Measurements from ENCODE around the gene LRSAM1.
"Not testable (repeated sequence)": the region's sequence is repeated elsewhere in the genome, so short reads cannot be mapped to it uniquely, and the experiment has no call there.

LRSAM1 gene

DNA sequence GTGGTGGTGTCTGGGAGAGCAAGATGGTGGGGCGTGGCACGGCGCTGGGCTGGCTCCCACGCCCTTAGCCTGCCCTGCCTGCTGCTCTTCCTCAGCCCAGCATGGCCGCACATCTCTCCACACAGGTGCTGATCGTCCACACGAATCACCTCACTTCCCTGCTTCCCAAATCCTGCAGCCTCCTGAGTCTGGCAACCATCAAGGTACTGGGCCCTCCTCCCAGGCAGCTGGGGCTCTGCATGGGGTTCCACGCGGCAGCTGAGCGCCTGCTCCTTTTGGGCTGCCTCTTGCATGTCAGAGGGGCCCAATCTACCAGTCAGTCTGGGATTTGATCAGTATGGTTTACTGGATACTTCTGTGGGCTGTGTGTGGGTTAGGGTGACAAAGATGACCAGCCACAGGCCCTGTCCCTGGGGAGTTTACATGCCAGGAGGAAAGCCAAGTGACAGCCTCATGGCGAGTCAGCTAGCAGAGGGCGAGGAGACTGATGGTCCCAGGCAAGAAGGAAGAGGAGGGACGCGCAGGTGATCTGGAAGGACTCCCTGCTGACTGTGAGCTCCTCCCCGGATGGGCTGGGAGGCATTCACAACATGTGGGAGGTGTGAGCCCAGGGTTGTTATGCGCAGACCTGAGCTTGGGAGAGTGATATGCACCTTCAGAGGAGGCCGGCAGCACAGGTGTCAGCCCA is 6.0 kb downstream of the LRSAM1 start:
- DNase-seq (ENCODE audit: low read depth in 2 of 2), result no peak

DNA sequence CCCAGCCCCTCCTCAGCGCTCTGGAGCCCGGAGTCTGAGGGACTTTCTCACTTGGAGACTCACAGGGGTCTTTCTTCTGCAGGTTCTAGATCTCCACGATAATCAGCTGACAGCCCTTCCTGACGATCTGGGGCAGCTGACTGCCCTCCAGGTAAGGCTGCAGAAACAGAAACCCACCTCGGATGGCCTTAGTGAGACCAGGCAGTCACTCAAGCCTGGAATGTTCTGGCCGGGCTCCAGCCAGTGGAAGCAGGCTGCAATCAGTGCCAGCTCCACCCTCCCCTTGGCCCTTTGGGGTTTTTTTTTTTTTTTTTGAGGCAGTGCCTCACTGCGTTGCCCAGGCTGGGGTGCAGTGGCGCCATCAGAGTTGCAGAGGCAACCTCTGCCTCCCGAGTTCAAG is 7.6 kb downstream of the LRSAM1 start:
- no peak for DNase-seq (ENCODE audit: low read depth in 2 of 2)

DNA sequence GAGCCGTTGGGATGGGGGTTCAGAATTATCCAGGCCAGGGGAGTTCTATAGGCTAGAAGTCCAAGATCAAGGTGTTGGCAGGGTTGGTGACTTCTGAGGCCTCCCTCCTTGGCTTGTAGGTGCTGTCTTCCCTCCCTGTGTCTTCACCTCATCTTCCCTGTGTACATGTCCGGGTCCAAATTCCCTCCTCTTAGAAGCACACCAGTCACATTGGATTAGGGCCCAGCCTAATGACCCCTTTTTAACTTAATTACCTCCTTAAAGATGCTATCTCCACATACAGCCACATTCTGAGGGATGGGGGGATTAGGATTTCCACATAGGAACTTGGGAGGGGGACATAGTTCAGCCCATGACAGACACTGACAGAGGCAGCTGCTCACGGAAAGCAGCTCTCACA is 12.1 kb downstream of the LRSAM1 start:
- DNase-seq (ENCODE audit: low read depth in 2 of 2), result no peak

DNA sequence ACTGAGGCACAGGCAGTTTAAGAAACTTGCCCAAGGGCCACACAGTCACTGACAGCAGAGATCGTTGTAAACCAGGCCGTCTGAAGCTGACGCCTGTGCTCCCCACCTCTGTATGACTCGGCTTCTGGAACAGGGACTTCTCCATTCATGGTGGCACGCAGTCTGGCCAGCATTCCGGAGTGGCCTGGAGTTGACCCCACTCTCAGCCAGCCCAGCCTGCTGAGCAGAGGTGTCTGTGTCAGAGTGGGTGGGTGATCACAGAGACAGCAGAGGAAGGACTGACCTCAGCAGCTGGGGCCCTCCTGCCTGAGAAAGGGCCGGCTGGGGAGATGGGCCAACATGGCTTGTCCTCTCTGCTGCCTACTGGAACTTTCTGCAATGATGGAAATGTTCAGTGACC is 12.6 kb downstream of the LRSAM1 start:
- DNase-seq (ENCODE audit: low read depth in 2 of 2), result no peak

DNA sequence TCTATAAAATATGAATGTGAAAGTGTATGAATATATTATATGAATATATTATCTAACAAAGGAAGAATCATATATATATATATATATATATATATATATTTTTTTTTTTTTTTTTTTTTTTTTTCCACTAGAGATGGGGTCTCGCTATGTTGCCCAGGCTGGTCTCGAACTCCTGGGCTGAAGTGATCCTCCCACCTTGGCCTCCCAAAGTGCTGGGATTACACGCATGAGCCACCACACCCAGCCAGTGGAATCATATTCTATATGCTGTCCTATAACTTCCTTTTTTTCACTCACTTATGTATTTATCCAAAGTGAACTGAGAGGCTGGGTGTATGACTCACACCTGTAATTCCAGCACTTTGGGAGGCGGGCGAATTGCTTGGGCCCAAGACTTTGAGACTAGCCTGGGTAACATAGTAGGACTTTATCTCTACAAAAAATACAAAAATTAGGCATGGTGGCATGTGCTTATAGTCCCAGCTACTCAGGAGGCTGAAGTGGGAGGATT is 15.2 kb downstream of the LRSAM1 start:
- not testable (repeated sequence) for DNase-seq (ENCODE audit: low read depth in 2 of 2)

DNA sequence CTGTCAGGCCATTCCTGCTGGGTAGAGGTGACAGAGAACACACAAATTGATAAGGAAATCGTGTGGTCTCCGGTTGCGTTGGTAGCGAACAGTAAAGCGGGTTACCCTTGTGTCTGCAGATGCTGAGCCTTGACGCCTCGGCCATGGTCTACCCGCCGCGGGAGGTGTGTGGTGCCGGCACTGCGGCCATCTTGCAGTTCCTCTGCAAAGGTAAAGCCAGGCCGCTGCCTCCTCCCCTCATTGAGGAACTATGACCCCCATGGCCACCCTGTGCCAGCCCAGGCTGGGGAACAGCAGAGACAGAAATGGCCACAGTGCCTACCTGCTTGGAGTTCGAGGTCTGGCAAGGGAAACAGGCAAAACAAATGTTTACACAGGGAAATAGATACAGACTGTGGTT is 16.3 kb downstream of the LRSAM1 start:
- no peak for DNase-seq (ENCODE audit: low read depth in 2 of 2)

DNA sequence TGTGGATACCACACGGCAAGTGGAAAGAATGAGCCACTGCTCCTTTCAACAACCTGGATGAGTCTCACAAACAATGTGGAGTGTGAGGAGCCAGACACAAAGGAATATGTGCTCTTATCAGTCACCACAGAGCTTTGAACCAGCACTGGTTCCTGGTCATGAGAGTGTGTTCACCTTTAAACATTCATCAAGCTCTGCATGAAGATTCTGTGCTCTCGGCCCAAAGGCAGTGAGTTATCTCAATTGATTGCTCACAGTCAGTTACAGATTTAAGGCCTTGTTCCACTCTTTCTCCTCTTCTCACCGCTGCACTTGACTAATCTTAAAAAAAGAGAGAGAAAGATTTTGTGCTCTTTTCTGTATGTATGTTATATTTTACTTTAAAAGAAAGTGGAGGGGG is 19.4 kb downstream of the LRSAM1 start:
- DNase-seq (ENCODE audit: low read depth in 2 of 2), result no peak

DNA sequence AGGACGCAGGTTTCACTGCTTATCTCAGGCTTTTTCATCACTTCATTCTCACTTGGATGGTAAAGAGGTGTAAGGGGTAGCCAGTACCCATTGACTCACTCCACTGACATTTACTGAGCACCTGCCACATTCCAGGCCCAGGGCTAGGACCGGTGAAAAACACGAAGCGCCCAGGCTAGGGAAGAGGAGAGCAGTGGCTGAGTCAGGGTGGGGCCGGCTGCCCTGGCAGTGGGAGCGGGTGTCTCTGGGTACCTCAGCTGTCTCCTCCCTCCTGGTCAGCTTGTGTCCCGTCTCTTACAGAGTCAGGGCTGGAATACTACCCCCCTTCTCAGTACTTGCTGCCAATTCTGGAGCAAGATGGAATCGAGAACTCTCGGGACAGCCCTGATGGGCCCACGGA is 22.2 kb downstream of the LRSAM1 start:
- DNase-seq (ENCODE audit: low read depth in 2 of 2), result no peak

DNA sequence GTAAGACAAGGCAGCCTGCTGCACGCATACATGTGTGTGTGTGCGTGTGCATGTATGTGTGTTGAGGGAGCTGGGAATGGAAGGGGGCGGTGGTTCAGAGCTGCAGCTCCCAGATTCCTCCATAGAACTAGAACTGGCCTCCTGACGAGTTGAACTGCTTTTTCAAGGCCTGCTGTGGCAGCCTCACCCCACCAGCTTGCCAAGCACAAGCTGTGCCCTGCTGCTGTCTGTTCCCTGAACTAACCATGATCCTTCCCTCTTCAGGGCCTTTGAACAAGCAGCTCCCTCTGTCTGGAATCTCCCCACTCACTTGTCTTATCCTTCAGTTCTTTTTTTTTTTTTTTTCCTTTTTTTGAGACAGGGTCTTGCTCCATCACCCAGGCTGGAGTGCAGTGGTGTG is 22.6 kb downstream of the LRSAM1 start:
- no peak for DNase-seq (ENCODE audit: low read depth in 2 of 2)

DNA sequence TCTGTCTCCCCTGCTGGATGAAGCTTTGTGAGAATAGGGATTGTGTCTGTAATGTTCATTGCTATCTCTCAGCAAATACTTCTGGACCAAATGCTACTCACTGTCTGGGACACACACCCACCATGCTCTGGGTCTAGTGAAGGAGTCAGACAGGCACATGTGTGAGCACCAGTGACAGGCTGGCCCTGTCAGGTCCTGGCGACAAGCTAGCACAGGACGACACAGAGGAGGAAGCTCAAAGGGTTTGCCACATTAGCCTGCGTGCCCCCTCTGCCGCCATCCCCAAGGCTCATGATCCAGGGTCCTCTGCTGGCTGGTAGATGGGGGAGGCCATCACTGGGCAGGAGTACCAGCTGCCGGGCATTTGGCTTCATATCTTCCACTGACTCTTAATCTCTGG is 23.3 kb downstream of the LRSAM1 start:
- DNase-seq (ENCODE audit: low read depth in 2 of 2), result no peak

DNA sequence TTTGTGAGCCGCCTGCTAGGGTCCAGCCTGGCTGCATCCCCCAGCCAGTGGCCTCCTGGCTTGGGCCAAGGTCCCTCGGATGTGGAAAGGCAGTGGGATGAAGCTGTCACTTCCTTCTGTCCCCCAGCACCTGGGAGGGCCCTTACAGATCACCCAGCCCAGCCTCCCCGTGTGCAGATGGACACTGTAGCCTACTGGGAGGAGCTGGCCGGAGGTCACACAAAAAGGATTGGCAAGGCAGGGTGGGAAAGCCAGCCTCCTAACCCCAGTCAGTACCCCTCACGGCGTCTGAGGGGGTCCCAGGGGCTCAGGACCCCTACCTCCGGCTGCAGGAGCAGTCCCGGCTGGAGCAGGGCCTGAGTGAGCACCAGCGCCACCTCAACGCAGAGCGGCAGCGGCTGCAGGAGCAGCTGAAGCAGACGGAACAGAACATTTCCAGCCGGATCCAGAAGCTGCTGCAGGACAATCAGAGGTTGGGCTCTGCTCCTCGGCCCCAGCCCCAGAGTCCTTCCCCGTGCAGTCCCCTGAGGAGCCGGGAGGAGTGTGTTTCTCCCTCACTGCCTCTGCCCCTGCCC is 28.3 kb downstream of the LRSAM1 start:
- no peak for DNase-seq (ENCODE audit: low read depth in 2 of 2)

DNA sequence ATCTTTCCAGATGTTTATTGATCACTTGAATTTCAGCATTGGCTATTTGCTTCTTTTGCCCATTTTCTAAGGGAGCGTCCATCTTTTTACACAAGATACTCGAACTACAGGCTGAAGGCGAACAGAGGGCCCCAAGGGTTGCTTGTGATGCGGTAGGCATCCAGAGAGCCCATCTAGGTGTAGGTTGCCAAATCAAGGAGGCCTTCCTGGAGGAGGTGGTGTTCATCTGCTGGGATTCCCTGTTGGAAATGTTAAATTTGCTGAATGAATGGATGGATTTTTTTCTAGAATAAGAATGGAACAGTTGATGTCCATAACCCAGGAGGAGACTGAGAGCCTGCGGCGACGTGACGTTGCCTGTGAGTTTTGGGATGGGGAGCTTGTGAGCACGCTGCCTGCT is 31.4 kb downstream of the LRSAM1 start:
- no peak for DNase-seq (ENCODE audit: low read depth in 2 of 2)

DNA sequence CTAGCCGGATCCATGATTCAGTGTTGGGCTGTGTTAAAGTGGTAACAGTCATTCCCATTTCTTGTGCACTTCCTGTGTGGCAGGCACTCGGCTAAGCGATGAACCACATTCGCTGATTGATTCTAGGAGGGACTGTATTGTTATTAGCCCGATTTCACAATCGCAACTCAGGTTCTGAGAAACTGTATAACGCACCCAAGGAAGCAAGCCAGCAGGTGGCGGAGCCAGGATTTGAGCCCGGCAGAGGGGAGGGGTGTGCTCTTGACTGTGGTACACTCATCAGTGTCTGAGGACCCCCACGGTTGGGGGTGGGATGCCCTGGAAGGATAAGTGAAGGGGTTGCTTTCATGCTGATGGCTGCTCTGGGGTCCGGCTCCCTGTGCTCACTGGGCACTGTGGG is 34.7 kb downstream of the LRSAM1 start:
- no peak for DNase-seq (ENCODE audit: low read depth in 2 of 2)

DNA sequence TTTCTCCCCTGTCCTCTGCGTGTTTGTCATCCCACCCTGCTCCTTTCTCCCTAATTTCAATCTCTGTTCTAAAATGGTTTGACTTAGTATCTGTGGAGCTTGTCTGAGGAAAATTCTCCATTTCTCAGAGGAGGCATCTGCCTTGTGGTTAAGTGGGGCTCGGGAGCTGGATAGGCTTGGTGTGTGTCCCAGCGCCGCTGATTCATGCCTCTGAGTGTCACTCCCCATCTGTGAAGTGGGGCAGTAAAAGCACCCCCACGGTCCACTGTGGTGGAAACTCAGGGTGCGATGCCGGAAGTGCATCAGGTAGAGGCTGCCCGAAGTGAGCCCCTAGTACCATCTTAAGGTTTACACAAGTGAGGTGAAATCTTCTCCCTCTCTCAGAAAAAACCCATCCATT is 37.6 kb downstream of the LRSAM1 start:
- no peak for DNase-seq (ENCODE audit: low read depth in 2 of 2)

DNA sequence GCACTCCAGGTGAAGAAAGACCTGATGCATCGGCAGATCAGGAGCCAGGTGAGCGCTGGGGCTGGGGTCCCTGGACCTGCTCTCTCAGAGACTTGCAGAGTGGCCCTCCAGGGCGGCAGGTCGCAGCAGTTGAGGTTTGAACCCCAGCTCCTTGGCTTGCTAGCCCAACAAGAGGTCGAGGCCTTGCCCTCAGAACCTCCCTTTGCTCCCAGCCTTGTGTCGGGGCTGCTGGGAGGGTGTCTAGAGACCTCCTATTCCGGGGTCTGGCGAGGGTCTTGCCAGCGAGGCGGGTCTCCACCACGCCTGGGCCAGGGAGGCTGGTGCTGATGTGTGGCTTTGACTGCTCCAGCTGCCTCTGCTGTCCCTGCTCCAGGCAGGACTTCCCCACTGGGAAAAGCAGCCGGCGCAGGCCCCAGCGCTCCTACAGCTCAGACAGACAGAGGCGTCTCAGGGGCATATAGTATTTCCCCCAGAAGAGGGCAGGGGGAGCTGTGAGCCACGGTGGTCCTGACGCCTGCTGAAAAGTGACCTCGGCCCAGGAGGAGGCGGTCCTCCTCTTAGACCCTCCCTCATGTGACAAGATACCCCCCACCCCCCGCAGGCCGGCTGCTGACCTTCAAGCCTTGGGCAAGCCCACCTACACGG is 38.3 kb downstream of the LRSAM1 start:
- no peak for DNase-seq (ENCODE audit: low read depth in 2 of 2)

DNA sequence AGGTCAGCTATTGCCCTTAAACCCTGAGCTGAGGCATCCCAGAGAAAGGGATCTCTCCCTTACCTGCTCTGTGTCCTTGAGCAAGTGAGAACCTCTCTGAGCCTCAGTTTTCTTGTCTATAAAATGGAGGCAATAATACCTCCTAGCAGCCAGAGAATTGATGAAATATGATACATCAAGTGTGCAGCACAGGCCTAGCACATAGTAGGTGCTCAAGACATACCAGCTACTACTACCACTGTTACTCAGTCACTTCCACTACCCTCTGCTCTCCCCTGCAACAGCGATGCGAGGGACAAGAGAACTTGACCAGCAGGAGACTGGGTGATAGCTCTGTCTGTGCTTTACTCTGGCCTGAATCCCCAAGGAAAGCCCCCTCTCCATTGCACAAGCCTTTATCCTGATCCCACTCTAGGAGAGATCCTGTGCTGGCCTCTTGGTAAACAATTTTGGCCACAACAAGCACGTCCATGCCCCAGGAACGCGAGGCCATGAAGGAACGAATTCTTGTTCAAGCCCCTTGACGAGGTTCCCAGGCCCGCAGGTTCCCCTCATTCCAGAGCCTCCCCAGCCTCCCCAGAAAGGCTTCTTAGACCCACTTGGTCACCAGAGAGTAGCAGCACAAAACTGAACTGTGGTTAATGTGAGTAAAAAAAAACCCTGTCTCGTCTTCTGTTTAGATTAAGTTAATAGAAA is 39.4 kb downstream of the LRSAM1 start:
- no peak for DNase-seq (ENCODE audit: low read depth in 2 of 2)

DNA sequence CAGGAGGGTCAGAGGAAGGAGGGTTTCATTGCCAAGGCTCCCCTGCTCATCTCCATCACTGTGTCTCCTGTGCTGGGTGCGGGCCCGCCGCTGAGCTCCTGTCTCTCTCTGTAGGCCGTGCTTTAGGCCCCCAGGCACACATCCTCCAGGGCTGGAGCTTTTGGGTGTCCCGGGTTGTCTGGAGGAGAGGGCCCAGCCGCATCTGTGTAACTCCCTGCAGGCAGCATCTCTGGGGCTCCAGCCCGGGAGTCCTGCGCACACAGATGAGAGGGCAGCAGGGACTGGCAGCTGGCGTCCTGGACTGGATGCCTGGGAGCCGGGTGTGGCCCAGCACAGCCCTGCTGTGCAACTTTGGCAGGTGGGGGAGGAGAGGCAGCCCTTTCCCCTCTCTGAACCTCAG is 40.2 kb downstream of the LRSAM1 start:
- no peak for DNase-seq (ENCODE audit: low read depth in 2 of 2)

DNA sequence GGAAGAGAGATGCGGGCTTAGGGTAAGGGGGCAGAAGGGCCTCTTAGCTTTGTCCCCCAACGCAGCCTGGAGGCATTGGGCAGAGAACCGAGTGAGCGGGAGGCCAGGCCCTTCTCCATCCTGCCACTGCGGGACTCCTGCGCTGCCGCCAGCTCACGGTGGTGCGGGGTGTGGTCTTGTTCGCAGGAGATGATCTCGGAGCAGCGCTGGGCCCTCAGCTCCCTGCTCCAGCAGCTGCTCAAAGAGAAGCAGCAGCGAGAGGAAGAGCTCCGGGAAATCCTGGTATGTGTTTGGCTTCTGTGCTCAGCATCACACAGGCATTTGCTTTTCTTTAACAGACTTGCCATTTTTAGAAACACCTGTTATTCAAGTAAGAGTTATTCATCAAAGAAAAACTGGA is 41.3 kb downstream of the LRSAM1 start:
- no peak for DNase-seq (ENCODE audit: low read depth in 2 of 2)

DNA sequence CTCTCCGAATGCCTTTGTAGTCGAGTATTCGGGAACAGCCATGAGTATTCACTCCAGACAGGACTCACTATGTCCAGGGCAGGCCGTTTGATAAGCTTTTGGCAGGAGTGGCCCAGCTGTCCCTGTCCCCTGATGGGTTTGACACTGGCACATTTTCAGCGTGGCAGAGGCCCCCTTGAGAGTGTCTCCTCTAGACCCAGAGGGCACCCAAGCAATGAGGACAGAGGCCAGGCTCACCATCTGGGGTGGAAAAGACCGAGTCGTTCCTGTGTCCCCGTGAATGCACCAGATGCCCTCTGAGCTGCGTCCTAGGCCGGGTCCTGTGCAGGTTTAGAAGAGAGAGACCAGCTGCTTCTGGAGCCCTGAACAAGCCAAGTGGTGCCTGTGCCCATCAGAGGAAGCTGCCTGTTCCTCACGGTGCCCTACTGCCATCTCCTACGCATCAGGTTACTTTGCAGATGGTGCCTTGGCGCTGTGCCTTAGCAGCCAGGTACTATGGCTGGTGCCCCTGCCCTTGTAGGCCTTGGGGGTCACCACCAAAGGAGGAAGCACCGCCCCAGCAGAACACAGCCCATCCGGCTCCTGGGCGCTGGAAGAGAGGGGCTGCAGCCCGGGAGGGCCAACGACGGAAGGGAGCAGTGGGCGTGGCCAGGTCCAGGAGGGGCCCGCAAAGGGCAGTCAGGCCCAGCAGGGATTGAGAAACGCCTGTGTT is 42.4 kb downstream of the LRSAM1 start:
- no peak for DNase-seq (ENCODE audit: low read depth in 2 of 2)

DNA sequence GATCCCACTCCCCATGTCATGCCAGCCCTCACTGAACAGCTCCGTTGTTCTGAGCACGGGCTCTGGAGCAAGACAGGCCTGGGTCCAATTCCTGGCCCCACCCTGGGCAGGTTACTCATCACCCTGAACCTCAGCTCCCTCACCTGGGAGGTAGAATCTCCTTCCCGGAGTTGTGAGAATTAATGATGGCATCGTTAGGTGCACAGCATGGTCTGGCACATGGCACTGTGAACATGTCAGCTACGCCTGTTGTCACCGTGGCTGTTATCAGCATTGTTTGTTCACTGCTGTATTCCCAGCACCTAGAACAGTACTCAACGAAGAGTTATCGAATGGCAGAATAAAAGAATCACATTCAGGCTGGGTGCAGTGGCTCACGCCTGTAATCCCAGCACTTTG is 43.0 kb downstream of the LRSAM1 start:
- DNase-seq (ENCODE audit: low read depth in 2 of 2), result no peak

DNA sequence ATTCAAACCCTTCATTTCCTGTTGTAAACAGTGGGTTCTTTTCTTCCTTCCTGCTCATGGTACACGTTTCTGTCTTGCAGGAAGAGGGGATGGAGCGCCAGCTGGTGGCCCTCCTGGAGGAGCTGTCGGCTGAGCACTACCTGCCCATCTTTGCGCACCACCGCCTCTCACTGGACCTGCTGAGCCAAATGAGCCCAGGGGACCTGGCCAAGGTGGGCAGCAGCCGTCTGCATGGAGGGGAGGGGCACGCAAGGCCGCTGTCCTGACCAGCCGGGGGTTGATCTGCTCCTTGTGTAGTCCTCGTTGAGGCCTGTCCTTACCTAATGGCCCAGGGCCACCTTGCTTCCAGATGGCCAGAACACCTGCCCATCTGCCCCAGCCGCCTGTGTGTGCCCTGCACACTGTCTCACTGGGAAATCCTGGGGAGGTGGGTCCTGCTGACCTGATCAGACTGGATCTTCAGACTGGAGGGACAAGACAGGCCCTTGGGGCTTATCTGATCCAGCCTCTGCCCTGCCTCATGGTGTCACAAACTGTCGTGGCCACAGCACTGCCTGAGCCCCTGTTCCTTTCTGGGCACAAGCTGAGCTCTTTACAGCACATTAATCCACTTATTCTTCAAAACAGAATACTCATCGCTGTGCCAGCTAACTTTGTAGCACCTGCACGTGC is 44.7 kb downstream of the LRSAM1 start:
- DNase-seq (ENCODE audit: low read depth in 2 of 2), result no peak

DNA sequence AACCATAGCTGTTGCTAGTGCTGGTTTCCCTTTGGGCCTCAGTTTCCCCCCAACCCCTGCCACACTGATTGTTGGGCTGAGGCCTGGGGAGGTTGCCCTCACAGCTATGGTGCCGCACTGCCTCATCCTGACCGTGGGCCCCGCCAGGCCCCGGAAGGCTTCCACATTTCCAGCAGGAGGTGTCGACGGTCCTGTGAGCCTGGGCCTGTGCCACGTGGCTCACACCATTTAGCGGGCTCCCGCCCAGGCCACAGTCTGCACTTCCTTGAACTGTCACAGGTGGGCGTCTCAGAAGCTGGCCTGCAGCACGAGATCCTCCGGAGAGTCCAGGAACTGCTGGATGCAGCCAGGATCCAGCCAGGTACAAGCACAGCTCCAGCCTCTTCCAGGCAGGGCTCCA is 45.7 kb downstream of the LRSAM1 start:
- DNase-seq (ENCODE audit: low read depth in 2 of 2), result no peak

All from fibroblast of skin of left biceps (primary cell).